Measurements from ENCODE around the gene OBSL1.
A peak's percentile ranks its signal among the peaks of the same experiment; 100 is the strongest.

OBSL1 gene

DNA sequence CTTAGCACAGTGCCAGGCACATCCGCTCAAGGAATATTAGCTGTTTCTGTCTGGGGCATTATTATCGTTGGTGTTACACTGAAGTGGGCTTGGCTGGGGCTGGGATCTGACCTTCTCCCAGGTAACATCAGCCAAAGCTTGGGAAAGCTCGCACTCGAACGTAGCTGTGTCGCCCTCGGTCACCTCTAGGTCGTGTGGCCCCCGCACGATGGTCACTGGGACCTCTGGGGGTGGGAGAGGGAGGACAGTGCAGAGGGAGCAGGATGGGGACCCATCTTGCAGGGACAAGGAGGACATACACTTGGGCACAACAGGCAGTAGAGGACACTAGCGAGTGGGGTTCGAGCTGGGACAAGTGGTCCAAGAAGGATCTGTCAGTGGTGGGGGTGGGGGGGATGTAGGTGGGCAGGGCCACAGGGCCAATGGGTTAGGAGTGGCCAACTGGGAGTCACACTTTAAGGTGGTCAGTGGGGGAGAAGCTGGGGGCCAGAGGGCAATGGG, 17.8 kb downstream of the OBSL1 start:
- H3K27ac ChIP-seq = no peak overlapping the region
- H3K4me3 ChIP-seq = no peak overlapping the region

DNA sequence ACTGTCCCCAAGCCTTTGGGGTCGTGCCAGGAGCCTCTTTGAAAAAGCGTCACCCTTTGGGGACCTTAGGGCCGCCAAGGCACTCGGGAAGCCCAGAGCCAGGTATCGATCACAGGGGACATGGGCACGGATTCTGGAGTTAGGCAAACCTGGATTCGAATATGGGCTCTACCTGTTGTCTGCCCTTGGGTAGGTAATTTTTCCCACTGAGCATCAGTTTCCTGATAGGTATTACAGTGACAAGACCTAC, 18.2 kb downstream of the OBSL1 start:
- Histone ChIP-seq H3K4me3 (peak overlapping the region in 5 of 7 experiments; percentile 35 to 61 (median 50)), H3K27ac (no peak overlapping the region)

DNA sequence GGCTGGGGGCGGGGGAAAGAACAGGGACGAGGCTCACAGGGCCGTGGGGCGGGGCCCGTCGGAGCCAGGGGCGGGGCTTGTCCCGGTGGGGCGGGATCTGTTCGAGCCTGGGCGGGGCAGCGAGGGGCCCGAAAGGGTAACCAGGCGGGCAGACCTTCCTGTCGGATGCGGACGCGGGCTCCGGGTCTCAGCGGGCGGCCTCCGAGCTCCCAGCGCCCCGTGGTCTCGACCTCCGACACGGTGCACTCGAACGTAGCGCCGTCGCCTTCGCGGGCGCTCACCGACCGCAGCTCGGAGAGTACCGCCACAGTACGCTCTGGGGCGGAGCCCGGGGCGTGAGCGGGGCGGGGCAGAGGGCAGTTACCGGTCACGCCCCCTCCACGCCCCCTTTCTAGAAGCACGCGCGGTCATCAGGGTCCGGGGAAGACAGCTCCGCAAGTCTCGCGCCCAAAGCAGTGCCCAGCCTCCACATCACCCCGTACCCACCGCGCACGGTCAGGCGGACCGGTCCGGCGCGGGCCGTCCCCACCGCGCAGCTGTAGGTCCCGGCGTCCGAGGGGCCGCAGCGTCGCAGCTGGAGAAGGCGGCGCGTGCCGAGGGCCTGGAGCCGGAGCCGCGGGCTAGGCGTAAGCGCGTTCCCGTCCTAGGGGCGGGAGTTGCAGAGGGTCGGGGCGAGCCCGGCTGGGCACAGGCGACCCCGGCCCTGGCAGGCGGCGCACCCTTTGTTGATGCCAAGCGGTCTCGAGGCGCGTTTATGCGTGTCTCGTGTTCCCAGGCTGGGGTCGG, 18.8 kb downstream of the OBSL1 start:
- peak overlapping the region in 1 of 21 experiments; percentile 41 for H3K27ac ChIP-seq

DNA sequence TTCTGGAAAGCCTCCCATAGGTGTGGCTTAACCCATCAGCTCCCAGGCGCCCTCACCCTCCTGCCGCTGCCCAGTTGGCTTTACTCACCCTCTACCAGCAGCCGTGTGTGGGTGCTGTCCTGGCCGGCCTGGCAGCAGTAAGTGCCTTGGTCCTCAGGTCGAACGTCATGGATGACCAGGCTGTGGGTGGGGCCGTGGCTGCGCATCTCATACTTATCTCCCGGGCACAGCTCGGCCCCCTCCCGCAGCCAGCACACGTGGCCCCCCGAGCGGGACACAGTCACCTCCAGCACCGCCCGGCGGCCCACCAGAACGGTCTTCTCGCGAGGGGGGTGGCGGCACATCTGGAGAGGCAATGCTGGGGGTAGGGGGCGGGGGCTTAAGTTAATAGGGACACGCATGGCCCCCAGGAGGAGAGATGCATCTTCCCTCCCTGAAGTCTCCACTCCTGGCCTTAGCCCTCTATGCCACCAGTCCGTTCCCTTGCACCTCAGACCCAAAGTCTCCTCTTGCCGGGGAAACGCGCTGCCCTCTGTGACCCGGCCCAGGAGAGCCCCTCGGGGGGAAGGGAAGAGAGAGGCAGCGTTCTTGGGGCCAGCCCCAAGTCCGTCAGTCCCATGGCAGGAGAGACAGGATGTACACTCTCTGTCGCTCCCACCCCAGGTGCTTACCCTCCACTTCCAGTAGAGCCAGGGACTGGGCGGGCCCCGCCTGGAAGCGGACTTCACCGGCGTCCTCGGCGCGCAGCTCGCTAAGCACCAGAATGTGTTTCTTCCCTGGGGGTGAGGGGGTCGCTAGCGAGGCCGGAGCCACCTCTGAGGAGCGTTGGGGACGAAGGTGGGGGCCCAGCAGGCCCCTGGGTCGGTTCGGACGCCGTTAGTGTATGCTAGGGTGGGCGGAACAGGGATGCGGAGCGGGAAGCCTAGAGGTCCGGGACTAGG, 19.6 kb downstream of the OBSL1 start:
- H3K27ac ChIP-seq = peak overlapping the region in 1 of 21 experiments; percentile 9
- H3K4me3 ChIP-seq = peak overlapping the region; percentile 35 to 61 (median 40)

More for the DNA sequence above, 18.8 kb downstream of the OBSL1 start:
- peak overlapping the region; percentile 35 to 61 (median 40) for H3K4me3 ChIP-seq

DNA sequence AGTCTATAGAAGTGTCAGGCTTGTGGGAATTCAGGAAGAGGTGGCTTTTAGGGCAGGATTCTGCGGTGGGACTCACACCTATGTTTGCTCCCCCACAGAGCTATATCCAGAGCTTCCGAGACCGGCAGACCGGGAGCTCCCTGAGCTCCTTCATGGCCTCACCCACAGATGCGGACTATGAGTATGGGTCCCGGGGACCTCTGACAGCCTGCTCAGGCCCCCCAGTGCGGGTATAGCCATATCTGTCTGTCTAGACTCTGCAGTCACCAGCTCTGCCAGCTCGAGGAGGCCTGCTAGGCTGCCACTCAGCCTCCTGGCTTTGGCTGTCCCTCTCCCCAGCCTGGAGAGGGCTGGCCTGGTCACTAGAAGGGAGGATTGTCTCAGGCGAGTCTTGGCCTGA, 21.7 kb downstream of the OBSL1 start:
- Histone ChIP-seq H3K27ac (no peak overlapping the region), H3K4me3 (no peak overlapping the region)

DNA sequence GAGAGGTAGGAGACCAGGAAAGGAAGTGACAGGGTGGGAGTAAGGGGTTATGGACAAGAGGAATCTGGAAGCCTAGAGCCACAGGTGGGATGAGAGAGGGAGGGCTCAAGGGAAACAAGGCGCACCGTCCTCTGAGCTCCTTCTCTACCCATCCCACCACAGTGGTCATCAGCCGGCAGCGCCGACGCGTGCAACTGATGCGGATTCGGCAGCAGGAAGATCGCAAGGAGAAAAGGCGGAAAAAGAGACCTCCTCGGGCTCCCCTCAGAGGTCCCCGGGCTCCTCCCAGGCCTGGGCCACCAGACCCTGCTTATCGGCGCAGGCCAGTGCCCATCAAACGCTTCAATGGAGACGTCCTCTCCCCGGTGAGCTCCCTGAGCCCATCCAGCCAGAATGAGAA, 22.3 kb downstream of the OBSL1 start:
- Histone ChIP-seq H3K27ac (no peak overlapping the region), H3K4me3 (no peak overlapping the region)

DNA sequence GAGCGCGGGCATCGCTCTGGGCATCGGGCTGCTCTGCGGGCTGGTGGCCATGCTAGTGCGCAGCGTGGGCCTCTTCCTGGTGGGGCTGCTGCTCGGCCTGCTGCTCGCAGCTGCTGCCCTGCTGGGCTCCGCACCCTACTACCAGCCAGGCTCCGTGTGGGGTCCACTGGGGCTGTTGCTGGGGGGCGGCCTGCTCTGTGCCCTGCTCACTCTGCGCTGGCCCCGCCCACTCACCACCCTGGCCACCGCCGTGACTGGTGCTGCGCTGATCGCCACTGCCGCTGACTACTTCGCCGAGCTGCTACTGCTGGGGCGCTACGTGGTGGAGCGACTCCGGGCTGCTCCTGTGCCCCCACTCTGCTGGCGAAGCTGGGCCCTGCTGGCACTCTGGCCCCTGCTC, 23.7 kb downstream of the OBSL1 start:
- no peak overlapping the region for H3K4me3 ChIP-seq
- no peak overlapping the region for H3K27ac ChIP-seq

DNA sequence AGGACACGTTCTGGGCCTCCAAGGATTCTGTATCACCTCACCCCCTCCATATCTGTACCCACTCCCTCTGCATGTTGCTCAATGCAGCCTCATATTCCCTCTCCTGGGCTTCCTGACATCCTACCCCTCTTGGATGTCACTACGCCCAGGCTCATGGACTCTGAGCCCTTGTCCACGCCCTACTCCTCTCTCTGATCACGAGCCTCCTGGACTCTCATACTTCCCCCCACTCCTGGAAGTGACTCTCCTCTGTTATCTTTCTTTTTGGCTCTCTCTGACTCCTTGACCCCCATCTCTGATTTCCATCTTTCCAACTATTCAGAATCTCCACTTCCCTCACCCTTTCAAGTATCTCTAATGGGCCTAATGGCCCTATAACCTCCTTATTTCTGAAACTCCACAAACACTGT, 25.4 kb downstream of the OBSL1 start:
- no peak overlapping the region for H3K4me3 ChIP-seq
- H3K27ac ChIP-seq = no peak overlapping the region

DNA sequence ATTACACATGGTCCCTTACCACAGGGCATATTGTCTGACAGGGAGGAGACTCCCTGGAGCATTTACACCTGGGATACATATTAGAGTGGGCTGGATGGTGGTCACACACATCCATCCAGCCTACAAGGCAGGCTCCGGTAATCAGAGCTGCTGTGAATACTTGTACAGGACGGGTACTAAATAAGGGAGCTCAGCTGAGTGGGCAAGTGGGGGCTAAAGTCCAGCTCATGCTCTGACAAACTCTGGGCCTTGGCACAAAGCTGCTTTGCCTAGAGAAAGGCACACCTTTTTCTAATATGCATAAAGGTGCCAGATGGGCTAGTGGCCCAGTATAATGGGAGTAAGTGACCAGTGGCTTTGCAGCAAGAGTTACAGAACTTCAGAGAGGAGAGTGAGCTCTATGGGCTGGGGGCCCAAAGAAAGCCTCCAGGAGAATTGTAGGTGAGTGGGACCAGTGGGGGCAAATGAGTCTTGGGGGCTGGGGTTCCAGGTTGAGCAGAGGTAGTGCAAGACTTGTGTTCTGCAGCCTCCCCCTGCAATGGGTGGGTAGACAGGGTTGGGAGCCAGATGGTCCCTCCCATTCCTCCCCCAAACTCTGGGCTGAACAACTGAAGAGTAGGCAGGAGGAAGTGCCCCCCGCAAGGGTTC, 25.9 kb downstream of the OBSL1 start:
- no peak overlapping the region for H3K27ac ChIP-seq
- H3K4me3 ChIP-seq = no peak overlapping the region

DNA sequence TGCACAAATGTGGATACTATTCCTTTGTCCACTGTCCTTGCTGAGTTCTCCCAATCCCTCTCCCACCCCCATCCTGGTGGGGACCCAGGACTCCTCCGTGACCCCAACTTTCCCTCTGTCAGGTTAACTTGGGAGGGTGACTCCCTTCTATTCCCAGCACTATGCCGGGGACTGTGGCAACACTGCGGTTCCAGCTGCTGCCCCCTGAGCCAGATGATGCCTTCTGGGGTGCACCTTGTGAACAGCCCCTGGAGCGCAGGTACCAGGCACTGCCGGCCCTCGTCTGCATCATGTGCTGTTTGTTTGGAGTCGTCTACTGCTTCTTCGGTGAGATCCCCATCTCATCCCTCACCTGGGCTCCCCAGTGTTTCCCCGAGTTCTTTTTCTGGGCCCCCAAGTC, 26.8 kb downstream of the OBSL1 start:
- peak overlapping the region in 4 of 7 experiments; percentile 70 to 91 (median 86) for H3K4me3 ChIP-seq
- H3K27ac ChIP-seq = peak overlapping the region in 3 of 21 experiments; percentile 56 to 75 (median 57)

DNA sequence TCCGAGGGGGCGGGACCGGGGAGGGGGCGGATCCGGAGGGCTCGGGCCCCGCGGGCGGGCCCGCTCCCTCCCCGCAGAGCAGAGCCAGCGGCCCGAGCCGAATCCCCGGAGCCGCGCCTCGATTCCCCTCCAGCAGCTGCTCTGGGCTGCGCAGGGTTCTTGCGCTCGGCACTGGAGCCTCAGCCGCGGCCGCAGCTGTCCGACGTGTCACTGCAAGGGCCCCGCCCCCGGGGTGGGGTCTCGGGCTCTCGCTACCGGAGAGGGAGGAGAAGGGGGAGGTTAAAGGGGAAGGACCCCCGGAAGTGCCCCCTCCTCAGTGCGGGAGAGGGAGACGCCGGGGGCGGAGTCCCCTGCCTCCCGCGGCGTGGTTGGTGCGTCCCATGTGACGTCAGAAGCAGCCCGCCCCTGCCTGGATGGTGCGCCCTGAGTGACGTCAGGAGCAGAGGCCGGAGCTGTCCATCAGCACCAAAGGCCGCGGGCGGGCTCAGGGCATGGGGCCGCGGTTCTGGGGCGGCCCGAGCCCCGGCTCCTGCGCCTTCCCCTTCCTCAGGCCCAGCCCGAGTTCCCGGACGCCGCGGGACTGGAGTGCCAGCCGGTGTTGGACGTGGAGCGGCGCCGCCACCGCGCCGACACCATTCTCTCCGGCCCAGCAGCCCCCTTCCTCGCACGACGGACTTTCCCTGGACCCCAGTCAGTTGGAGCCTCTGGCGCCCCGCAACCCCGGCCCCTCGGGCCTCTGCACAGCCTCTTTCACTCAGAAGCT, 27.6 kb downstream of the OBSL1 start, which contains the start of the genes CHPF and TMEM198:
Gene CHPF (minus strand): TSS at position 214 of the 763 bp plus-strand sequence. CDS start 271 bp downstream, outside the sequence.
Gene TMEM198 (plus strand): TSS at position 433 of the 763 bp plus-strand sequence. CDS start 700 bp downstream, outside the sequence.
- H3K4me3 ChIP-seq = peak within 1 kb of the TSS; percentile 58 to 91 (median 73)

DNA sequence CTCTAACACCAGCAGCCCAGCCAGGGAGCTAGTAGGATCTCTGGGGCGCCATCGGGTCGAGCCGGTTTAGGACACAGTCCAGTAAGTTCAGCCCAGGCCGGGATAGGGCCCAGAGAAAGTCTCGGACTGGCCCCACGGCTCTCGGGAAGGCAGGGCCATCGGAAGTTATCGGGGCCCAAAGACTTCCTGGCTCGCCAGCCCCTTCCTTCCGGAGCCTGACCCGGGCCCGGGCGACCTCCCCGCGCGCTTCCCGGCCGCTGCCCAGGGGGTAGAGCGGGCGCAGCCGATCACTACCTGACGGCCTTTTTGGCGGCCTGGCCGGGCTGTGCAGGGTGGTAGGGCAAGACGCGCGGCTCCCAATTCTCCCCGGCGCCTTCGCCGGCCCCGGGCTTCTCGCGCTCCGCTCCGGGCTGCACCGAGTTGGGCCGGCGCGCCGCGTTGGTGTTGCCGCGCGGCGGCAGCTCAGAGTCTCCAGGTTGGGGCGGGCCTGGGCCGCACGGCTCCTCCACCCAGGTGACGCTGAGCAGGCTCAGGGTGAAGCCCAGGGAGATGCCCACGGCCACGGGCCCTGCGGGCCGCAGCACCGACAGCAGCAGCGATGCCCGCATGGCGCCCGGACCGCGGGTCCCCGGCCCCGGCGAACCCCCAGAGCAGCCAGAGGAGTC, 28.3 kb downstream of the OBSL1 start:
- H3K27ac ChIP-seq = peak overlapping the region; percentile 14 to 90 (median 83)
- H3K4me3 ChIP-seq = peak overlapping the region; percentile 58 to 91 (median 73)

More for the DNA sequence above, 27.6 kb downstream of the OBSL1 start, which contains the start of the genes CHPF and TMEM198:
- H3K27ac ChIP-seq = peak within 1 kb of the TSS; percentile 14 to 90 (median 83)

DNA sequence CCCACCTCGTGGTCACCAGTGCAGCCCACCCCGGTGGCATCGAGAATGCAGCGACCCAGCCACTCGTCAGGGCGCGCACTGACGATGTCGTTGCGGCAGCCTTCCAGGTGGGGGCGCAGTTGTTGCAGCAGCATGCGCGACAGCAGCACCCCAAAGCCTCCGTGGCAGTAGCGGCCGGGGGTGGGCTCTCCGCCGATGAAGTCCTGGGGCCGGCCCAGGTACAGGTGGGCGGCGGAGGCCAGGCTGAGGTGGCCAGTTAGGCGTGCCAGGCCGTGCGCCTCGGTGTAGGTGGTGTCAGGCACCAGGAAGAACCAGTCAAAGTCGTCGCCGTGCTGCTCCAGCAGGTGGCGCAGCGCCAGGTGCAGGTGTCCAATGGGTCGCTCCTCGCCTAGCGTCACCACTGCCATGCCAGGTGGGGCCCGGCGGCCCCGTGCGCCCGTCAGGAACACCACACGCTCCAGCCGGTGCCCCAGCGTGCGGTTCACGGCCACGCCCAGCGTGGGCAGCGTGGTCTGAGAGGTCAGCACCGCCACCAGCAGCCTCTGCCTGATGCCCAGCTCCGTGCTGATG, 29.6 kb downstream of the OBSL1 start:
- Histone ChIP-seq H3K27ac (no peak overlapping the region), H3K4me3 (peak overlapping the region; percentile 6 to 34 (median 24))

DNA sequence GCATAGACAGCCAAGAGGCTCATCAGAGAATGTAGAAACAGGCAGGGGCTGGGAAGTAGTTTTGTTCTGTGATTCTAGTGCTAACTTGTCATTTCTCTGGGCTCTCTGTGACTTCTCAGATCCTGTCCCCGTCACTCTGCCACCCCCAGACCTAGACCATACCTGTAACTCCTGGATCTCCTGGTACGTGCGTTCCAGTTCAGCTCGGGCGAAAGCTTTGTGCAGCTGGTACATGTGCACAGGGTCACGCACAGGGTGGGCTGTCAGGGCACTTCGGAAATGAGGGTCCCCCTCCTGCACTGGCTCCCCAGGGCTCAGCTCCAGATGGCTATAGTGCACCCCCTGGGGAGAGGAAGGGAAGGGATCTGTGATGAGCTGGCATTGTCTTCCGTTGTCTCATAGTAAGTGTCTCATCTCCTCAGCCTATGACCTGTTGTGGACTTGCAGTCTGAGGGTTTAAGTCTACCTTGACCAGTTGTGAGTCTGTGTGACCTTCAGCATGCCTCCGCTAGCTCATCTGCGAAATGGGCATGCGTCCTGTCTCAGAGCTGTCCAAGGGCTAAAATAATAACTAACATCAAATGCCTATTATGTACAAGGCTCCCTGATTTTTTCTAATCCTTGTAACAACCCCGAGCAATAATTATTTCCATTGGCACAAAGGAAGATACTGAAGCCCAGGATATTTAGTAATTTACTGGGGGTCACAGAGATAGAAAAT, 30.4 kb downstream of the OBSL1 start:
- Histone ChIP-seq H3K4me3 (no peak overlapping the region), H3K27ac (no peak overlapping the region)

DNA sequence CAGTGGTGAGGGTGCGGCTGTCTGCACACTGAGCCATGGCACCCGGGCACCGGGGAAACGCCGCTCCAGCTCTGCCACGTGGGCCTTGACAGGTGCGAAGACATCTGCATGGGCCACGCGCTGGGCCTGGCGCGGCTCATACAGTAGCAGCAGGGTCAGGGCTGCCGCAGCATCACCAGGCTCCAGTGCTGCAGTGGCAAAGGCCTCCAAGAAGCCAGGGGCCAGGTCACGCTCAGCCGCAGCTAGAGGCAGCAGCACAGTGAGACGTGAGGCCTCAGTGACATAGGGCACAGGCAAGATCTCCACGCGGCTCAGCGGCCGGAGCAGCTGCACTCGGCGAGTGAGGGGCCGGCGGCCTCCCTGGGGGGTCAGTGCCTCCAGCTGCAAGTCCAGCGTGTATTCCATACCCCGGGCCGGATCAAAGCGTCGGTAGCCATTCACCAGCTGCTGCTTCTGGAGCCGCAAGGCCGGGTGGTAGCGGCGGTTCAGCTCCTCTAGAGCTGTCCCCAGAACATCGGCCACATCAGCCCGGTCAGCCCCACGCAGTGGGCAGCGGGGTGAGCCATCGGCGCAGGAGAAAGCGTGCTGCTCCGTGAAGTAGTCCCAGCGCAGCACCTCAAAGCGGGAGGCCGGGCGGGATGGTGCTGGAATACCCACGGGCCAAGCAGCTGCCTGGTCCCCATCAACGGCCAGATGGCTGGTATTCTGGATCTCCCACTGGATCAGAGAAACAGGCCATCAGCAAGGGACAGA, 31.2 kb downstream of the OBSL1 start:
- Histone ChIP-seq H3K4me3 (no peak overlapping the region), H3K27ac (no peak overlapping the region)

DNA sequence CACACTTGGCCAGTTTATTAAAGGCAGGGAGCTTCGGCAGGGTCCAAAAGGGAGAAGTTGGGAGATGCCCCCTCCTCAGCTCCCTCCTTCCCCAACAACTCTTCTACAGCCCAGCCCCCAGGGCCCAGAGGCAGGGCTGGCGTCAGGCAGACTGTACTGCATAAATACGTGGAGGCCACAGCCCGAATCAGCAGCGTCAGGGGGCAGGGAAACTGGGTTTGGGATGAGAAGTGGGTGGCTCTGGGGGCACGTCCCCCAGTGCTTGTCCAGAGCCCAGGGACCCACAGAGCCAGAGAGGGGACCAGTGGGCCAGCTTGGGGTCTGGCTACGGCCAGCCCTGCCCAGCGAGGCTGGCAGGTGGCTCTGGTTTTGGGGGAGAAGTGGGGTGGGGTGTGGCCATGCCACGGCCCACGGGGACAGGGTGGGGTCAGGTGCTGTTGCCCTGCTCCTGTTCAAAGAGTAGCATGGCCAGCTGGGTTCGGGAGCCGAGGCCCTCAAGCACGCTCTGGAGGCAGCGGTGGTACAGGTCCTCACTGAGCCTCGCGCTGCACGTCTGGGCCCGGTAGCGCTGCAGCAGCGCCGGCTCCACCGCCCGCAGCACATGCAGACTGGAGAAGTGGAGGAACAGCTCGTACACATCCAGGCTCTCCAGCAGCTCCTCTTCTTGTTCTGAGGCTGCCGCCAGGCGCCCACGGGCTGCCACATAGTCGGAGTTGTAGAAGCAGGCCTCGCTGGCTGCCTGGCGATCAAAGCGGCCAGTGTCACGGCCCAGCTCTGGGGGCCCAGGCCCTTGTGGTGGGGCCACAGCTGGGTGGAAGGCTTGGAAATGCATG, 32.2 kb downstream of the OBSL1 start:
- Histone ChIP-seq H3K27ac (peak overlapping the region in 1 of 21 experiments; percentile 10), H3K4me3 (no peak overlapping the region)
